Measurements from ENCODE around the gene SH3D21. TPM values are rescaled to one million over a fixed set of nuclear protein-coding genes. Genes with fewer than 3 reads are reported as not detected.

Gene SH3D21
- total and polyA plus RNA-seq, 10 donors: 1.7 to 9.4 (median 4.0) TPM

DNA sequence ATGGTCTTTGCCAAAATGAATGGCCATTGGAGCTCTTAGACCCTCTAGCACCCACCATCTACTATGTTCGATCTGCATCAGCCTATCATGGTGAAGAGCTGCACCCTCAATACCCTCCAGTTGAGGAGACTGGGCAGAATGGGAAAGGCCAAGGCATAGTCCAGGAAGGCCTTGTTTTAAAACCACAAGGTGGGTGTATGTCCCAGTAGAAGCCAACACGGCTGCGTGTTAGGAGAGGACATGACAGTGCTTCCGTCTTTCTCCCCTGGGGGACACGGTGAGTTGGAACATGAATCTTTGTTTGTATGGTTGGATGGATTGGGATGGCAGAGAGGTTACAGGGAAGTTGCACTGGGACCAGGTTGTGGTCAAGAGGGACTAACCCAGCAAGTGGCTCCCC is 18.6 kb upstream of the SH3D21 start:
- H3K4me3 ChIP-seq: no peak overlapping the region
- no peak for DNase-seq
- intact Hi-C loops (cut with DNase I; ENCODE audit: low total_unique reads): loop anchor here (10.0 kb wide), 1 partner anchor 133 kb away; the partner anchor contains the start of gene MAP7D1
- no peak for TF ChIP-seq POLR2A (IDR thresholded peaks at IDR 0.05)
- peaks cover 3 to 98% (median 82%) of the 10 kb centered on the region in 6 donors for H3K36me3 ChIP-seq
- H3K27ac ChIP-seq: peak overlapping the region in 1 of 8 donors; percentile 65
- 93 to 97% (median 96%) methylated on average over 5 of the region's 5 CpGs for WGBS, 5 donors
- H3K4me1 ChIP-seq: peaks cover 0 to 56% (median 28%) of the 10 kb centered on the region in 6 donors
- H3K9me3 ChIP-seq: no peaks in the 10 kb centered on the region
- H3K27me3 ChIP-seq (replicated peaks in 1 of 7): no peaks in the 10 kb centered on the region

DNA sequence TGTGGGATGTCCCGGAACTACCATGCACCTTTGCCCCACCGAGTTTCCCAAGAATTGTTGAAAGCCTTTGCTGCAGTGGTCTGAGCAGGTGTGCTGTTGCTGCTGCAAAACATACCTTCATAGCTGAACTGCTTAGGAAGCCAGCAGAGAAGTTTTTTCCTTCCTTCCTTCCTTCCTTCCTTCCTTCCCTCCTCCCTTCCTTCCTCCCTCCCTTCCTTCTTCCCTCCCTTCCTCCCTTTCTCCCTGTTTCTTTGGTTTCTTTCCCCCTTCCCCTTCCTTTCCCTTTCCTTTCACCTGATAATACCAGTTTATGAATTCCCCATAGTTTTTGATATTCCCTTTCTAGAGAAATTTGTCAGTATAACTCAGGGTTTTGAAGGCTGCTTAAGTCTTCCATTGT is 10.8 kb upstream of the SH3D21 start:
- H3K4me1 ChIP-seq: peaks cover 0 to 35% (median 12%) of the 10 kb centered on the region in 6 donors
- intact Hi-C loops (cut with DNase I; ENCODE audit: low total_unique reads): no loop called here
- peaks cover 0 to 100% (median 84%) of the 10 kb centered on the region in 6 donors for H3K36me3 ChIP-seq
- WGBS, 5 donors: 69 to 94% (median 90%) methylated on average over 2 of the region's 2 CpGs
- H3K9me3 ChIP-seq: no peaks in the 10 kb centered on the region
- no peak overlapping the region for H3K27ac ChIP-seq
- no peak for DNase-seq
- H3K4me3 ChIP-seq: no peak overlapping the region
- TF ChIP-seq, protein P1, sequence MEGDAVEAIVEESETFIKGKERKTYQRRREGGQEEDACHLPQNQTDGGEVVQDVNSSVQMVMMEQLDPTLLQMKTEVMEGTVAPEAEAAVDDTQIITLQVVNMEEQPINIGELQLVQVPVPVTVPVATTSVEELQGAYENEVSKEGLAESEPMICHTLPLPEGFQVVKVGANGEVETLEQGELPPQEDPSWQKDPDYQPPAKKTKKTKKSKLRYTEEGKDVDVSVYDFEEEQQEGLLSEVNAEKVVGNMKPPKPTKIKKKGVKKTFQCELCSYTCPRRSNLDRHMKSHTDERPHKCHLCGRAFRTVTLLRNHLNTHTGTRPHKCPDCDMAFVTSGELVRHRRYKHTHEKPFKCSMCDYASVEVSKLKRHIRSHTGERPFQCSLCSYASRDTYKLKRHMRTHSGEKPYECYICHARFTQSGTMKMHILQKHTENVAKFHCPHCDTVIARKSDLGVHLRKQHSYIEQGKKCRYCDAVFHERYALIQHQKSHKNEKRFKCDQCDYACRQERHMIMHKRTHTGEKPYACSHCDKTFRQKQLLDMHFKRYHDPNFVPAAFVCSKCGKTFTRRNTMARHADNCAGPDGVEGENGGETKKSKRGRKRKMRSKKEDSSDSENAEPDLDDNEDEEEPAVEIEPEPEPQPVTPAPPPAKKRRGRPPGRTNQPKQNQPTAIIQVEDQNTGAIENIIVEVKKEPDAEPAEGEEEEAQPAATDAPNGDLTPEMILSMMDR (IDR thresholded peaks at IDR 0.05 in 8 of 11, conservative IDR thresholded peaks at IDR 0.05 in 3 of 11): no peak
- TF ChIP-seq POLR2AphosphoS5 (IDR thresholded peaks at IDR 0.05): no peak
- TF ChIP-seq POLR2A (IDR thresholded peaks at IDR 0.05): no peak
- H3K27me3 ChIP-seq (replicated peaks in 1 of 7): no peaks in the 10 kb centered on the region

DNA sequence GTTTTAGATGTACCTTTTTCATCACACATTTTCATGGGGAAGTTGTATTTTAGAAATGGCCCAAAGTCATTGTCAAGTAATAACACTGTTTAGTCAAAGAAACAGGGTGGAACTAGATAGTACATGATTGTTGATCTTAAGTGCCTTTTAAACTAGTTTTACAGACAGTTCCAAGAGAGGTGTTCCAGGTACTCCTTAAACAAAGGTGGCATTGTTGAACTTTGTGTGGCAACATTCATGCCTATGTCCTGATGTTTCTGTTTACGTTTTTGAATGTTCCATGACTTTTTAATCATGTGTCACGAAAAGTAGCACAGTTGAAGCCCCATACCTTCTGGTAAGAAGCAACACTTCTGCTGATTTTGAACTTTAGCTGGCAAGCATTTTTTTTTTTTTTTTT is 9.1 kb upstream of the SH3D21 start:
- H3K4me3 ChIP-seq: no peak overlapping the region
- intact Hi-C loops (cut with DNase I; ENCODE audit: low total_unique reads): no loop called here
- peaks cover 0 to 24% (median 7%) of the 10 kb centered on the region in 6 donors for H3K4me1 ChIP-seq
- TF ChIP-seq, protein P1 (IDR thresholded peaks at IDR 0.05 in 8 of 11, conservative IDR thresholded peaks at IDR 0.05 in 3 of 11): no peak
- TF ChIP-seq POLR2AphosphoS5 (IDR thresholded peaks at IDR 0.05) (no peak), POLR2A (IDR thresholded peaks at IDR 0.05) (no peak)
- H3K27me3 ChIP-seq (replicated peaks in 1 of 7): no peaks in the 10 kb centered on the region
- no peak for DNase-seq
- 93 to 100% (median 95%) methylated on average over 2 of the region's 2 CpGs for WGBS, 5 donors
- no peak overlapping the region for H3K27ac ChIP-seq
- H3K36me3 ChIP-seq: peaks cover 0 to 100% (median 84%) of the 10 kb centered on the region in 6 donors
- H3K9me3 ChIP-seq: no peaks in the 10 kb centered on the region

DNA sequence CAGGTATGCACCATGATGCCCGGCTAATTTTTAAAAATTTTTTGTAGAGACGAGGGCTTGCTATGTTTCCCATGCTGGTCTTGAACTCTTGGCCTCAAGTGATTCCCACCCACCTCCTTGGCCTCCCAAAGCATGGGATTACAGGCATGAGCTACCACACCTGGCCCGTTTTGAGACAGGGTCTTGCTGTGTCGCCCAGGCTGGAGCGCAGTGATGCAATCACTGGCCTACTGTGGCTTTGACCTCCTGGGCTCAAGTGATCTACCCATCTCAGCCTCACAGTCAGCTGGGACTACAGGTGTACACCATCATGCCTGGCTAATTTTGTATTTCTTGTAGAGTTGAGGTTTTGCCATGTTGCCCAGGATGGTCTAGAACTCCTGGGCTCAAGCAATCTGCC is 7.5 kb upstream of the SH3D21 start:
- Histone ChIP-seq H3K27ac (peak overlapping the region in 1 of 8 donors; percentile 22), H3K27me3 (replicated peaks in 1 of 7) (no peaks in the 10 kb centered on the region), H3K9me3 (no peaks in the 10 kb centered on the region), H3K4me1 (peaks cover 0 to 27% (median 7%) of the 10 kb centered on the region in 6 donors), H3K36me3 (peaks cover 0 to 100% (median 88%) of the 10 kb centered on the region in 6 donors), H3K4me3 (no peak overlapping the region)
- intact Hi-C loops (cut with DNase I; ENCODE audit: low total_unique reads): no loop called here
- WGBS, 5 donors: 90 to 98% (median 92%) methylated on average over 5 of the region's 5 CpGs
- TF ChIP-seq, protein P1 (IDR thresholded peaks at IDR 0.05 in 8 of 11, conservative IDR thresholded peaks at IDR 0.05 in 3 of 11): no peak
- TF ChIP-seq POLR2A (IDR thresholded peaks at IDR 0.05) (no peak), POLR2AphosphoS5 (IDR thresholded peaks at IDR 0.05) (no peak)
- DNase-seq: no peak

Measured in spleen (tissue), 11 donors.